ENCODE results near the gene XPO4. TPM values are rescaled to one million over a fixed set of nuclear protein-coding genes. Genes with fewer than 3 reads are reported as not detected.

The XPO4 gene
- total and polyA plus RNA-seq, 2 donors (not counting 3 experiments of a cell fraction or from before 2014, with no cell fraction given), result 6.0 to 22.5 TPM

GRCh38 chr13:20775961-20776360 lies 126.6 kb downstream of the XPO4 start:
- Histone ChIP-seq H3K36me3 (ENCODE audit: control insufficient read depth in 2 of 2, extremely low read depth in 1 of 2, insufficient read depth in 2 of 2, low read length in 2 of 2) (no peaks in the 10 kb centered on the region), H3K9me3 (replicated peaks; ENCODE audit: control insufficient read depth, insufficient read depth, low read length) (no peaks in the 10 kb centered on the region), H3K79me2 (ENCODE audit: control insufficient read depth, insufficient read depth, low read length) (peaks cover 6% of the 10 kb centered on the region), H3K4me1 (ENCODE audit: control insufficient read depth, extremely low read depth, insufficient read depth, low read length) (peaks cover 15% of the 10 kb centered on the region), H3K9ac (replicated peaks; ENCODE audit: extremely low read depth, insufficient read depth, low read length) (no peak overlapping the region), H3K9me1 (replicated peaks; ENCODE audit: control insufficient read depth, extremely low read depth, insufficient read depth, low read length) (no peaks in the 10 kb centered on the region), H3K27ac (ENCODE audit: insufficient read depth, low read depth, low read length) (no peak overlapping the region), H2AFZ (ENCODE audit: low read depth, low read length) (no peak overlapping the region), H3K4me3 (replicated peaks in 1 of 3; ENCODE audit: insufficient read depth in 1 of 3, low read depth in 1 of 3, low read length in 3 of 3) (no peak overlapping the region), H4K20me1 (replicated peaks; ENCODE audit: control insufficient read depth, extremely low read depth, insufficient read depth, low read length) (no peaks in the 10 kb centered on the region), H3K27me3 (ENCODE audit: control insufficient read depth in 2 of 2, insufficient read depth in 2 of 2, low read length in 2 of 2) (no peaks in the 10 kb centered on the region), H3K4me2 (ENCODE audit: insufficient read depth, low read length) (no peak overlapping the region)
- CTCF ChIA-PET, result interaction anchor here (1.4 kb wide), 1 partner anchor 53 kb away, joined by 4 read pairs; no protein-coding TSS in a partner anchor
- intact Hi-C loops (cut with micrococcal nuclease), result loop anchor here (5.0 to 10.0 kb wide), 2 partner anchors 279 to 289 kb away; partner anchors contain the start of gene LATS2
- BruUV-seq (replicated peaks), result no TSS peak
- DNase-seq (ENCODE audit: low read depth, low spot score), result no peak
- TF ChIP-seq POLR2AphosphoS5 (IDR thresholded peaks at IDR 0.05; ENCODE audit: insufficient read depth, low read depth, low read length) (no peak), MYC (IDR thresholded peaks at IDR 0.05; ENCODE audit: low read depth, low read length) (no peak), EZH2 (IDR thresholded peaks at IDR 0.05; ENCODE audit: borderline replicate concordance, low read depth, low read length, severe bottlenecking) (no peak), JUN (IDR thresholded peaks at IDR 0.05; ENCODE audit: borderline replicate concordance, insufficient read depth, insufficient read length, low read depth) (no peak), GATA2 (IDR thresholded peaks at IDR 0.05; ENCODE audit: insufficient read depth, insufficient read length, low read depth, low read length) (no peak), CTCF (IDR thresholded peaks at IDR 0.05; ENCODE audit: extremely low read depth in 1 of 2, insufficient read depth in 1 of 2, low read depth in 1 of 2, low read length in 2 of 2) (no peak), FOS (IDR thresholded peaks at IDR 0.05; ENCODE audit: borderline replicate concordance, insufficient read depth, low read length) (no peak), POLR2A (IDR thresholded peaks at IDR 0.05; ENCODE audit: low read depth, low read length) (no peak), MAX (IDR thresholded peaks at IDR 0.05; ENCODE audit: insufficient read depth, insufficient read length) (no peak)
- dilution Hi-C loops (cut with MboI; ENCODE audit: extremely low pct_ligation_motif_present, low sequenced_read_pairs), result no loop called here
- FAIRE-seq, result no peak
- POLR2A ChIA-PET, result no interaction called here

All from endothelial cell of umbilical vein (primary cell).